ENCODE results near the gene COL5A1. TPM values are rescaled to one million over a fixed set of nuclear protein-coding genes. Genes with fewer than 3 reads are reported as not detected.

Gene COL5A1
- total RNA-seq, 4 donors from 2014 or later = 1.6 to 2.8 (median 2.3) TPM

DNA sequence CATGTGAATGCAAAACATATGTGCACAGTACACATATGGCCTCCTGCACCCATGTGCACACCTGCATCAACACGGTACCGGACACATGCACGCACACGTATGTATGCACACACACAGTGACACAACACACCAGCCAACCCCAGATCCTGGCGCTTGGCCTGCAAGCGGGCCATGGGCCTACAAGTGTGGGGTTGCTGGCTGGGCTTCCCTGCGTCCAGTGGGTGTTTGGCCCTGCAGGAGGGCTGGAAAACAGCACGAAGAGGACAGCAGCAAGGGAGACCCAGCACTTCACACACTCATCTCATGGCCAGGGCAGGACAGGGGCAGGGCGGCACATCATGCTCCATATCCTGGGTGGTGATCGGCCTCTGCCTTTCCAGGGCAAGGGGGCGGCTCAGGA, 77.7 kb downstream of the COL5A1 start:
- H3K9me3 ChIP-seq = no peaks in the 10 kb centered on the region
- intact Hi-C loops (cut with DNase I; ENCODE audit: low total_unique reads) = no loop called here
- H3K27ac ChIP-seq = no peak overlapping the region
- no peaks in the 10 kb centered on the region for H3K4me1 ChIP-seq
- ATAC-seq = no peak
- no peak for DNase-seq
- peaks cover 16 to 23% (median 17%) of the 10 kb centered on the region in 3 donors for H3K27me3 ChIP-seq
- in situ Hi-C loops (cut with MboI; ENCODE audit: low sequenced_read_pairs in 4 of 4) = no loop called here
- H3K36me3 ChIP-seq = no peaks in the 10 kb centered on the region
- H3K4me3 ChIP-seq = no peak overlapping the region
- TF ChIP-seq, protein P1, sequence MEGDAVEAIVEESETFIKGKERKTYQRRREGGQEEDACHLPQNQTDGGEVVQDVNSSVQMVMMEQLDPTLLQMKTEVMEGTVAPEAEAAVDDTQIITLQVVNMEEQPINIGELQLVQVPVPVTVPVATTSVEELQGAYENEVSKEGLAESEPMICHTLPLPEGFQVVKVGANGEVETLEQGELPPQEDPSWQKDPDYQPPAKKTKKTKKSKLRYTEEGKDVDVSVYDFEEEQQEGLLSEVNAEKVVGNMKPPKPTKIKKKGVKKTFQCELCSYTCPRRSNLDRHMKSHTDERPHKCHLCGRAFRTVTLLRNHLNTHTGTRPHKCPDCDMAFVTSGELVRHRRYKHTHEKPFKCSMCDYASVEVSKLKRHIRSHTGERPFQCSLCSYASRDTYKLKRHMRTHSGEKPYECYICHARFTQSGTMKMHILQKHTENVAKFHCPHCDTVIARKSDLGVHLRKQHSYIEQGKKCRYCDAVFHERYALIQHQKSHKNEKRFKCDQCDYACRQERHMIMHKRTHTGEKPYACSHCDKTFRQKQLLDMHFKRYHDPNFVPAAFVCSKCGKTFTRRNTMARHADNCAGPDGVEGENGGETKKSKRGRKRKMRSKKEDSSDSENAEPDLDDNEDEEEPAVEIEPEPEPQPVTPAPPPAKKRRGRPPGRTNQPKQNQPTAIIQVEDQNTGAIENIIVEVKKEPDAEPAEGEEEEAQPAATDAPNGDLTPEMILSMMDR (IDR thresholded peaks at IDR 0.05 in 4 of 5, conservative IDR thresholded peaks at IDR 0.05 in 1 of 5) = no peak
- no peak for TF ChIP-seq POLR2A (IDR thresholded peaks at IDR 0.05)

DNA sequence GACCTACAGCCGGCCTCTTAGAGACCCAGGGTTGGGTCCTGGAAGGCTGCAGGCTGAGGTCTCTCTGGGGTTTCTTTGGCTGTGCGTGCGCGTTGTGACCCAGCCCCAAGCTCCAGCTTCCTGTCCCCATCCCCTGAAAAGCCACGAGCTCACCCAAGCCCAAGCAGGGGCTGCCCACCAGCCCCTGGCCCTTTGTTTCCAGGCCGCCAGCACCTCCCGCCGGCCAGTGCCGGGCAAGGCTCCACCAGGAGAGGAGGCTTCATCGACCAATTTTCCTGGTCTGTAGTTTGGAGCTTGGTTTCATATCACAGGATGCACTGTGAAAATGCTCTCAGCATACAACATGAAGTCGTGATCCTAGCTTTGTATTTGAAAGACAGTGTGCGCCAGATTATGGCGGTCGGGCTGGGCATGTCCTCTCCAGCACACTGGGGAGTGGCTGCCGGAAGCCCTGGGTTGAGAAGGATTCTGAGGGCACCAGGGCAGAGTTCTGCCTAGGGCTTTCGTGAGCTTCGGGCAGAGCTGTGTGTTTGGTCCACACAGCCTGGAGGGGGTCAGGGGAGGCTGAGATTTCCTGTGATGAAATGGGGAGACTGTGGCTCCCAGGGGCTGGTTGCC, 78.6 kb downstream of the COL5A1 start:
- DNase-seq (no peak), ATAC-seq (no peak)
- Histone ChIP-seq H3K9me3 (no peaks in the 10 kb centered on the region), H3K4me3 (no peak overlapping the region), H3K4me1 (no peaks in the 10 kb centered on the region), H3K27me3 (peaks cover 16 to 23% (median 17%) of the 10 kb centered on the region in 3 donors), H3K27ac (no peak overlapping the region), H3K36me3 (no peaks in the 10 kb centered on the region)
- in situ Hi-C loops (cut with MboI; ENCODE audit: low sequenced_read_pairs in 4 of 4) (no loop called here), intact Hi-C loops (cut with DNase I; ENCODE audit: low total_unique reads) (no loop called here)
- TF ChIP-seq, protein P1 (IDR thresholded peaks at IDR 0.05 in 4 of 5, conservative IDR thresholded peaks at IDR 0.05 in 1 of 5) = no peak
- TF ChIP-seq POLR2A (IDR thresholded peaks at IDR 0.05) = no peak

DNA sequence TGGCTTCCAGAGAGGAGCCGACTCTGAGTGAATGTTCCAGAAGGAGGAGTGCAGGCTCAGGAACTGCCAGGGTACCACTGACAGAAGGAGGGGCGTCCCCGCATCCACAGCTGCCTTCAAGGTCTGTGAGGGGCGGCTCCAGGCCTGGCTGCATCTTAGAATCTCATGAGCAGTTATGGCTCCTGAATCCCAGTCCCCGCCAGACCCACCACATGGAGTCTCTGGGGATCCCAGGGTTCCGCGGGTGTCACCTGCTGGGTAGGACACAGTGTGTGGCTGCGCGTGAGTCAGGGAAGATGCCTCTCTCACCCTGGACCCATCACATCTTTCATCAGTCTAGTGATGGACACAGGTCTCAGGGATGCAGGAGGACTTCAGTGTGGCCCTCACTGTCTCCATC, 79.2 kb downstream of the COL5A1 start:
- intact Hi-C loops (cut with DNase I; ENCODE audit: low total_unique reads) = no loop called here
- Histone ChIP-seq H3K27me3 (peaks cover 16 to 23% (median 17%) of the 10 kb centered on the region in 3 donors), H3K27ac (no peak overlapping the region), H3K4me3 (no peak overlapping the region), H3K9me3 (no peaks in the 10 kb centered on the region), H3K4me1 (no peaks in the 10 kb centered on the region), H3K36me3 (no peaks in the 10 kb centered on the region)
- no peak for TF ChIP-seq POLR2A (IDR thresholded peaks at IDR 0.05)
- TF ChIP-seq, protein P1 (IDR thresholded peaks at IDR 0.05 in 4 of 5, conservative IDR thresholded peaks at IDR 0.05 in 1 of 5) = no peak
- in situ Hi-C loops (cut with MboI; ENCODE audit: low sequenced_read_pairs in 4 of 4) = no loop called here
- ATAC-seq (no peak), DNase-seq (no peak)

GRCh38 chr9:134721344-134721743, 79.7 kb downstream of the COL5A1 start:
- no peaks in the 10 kb centered on the region for H3K4me1 ChIP-seq
- TF ChIP-seq POLR2A (IDR thresholded peaks at IDR 0.05) = no peak
- TF ChIP-seq, protein P1 (IDR thresholded peaks at IDR 0.05 in 4 of 5, conservative IDR thresholded peaks at IDR 0.05 in 1 of 5) = no peak
- H3K36me3 ChIP-seq = no peaks in the 10 kb centered on the region
- H3K4me3 ChIP-seq = no peak overlapping the region
- H3K9me3 ChIP-seq = no peaks in the 10 kb centered on the region
- intact Hi-C loops (cut with DNase I; ENCODE audit: low total_unique reads) (no loop called here), in situ Hi-C loops (cut with MboI; ENCODE audit: low sequenced_read_pairs in 4 of 4) (no loop called here)
- ATAC-seq (no peak), DNase-seq (no peak)
- H3K27me3 ChIP-seq = peaks cover 16 to 23% (median 17%) of the 10 kb centered on the region in 3 donors
- H3K27ac ChIP-seq = no peak overlapping the region
